ENCODE data around the gene B4GAT1. TPM values are rescaled to one million over a fixed set of nuclear protein-coding genes. Genes with fewer than 3 reads are reported as not detected.

The B4GAT1 gene
- total and polyA plus RNA-seq, 2 of the 4 experiments (the other 2 are of a cell fraction) = 10.6 to 18.4 TPM

DNA sequence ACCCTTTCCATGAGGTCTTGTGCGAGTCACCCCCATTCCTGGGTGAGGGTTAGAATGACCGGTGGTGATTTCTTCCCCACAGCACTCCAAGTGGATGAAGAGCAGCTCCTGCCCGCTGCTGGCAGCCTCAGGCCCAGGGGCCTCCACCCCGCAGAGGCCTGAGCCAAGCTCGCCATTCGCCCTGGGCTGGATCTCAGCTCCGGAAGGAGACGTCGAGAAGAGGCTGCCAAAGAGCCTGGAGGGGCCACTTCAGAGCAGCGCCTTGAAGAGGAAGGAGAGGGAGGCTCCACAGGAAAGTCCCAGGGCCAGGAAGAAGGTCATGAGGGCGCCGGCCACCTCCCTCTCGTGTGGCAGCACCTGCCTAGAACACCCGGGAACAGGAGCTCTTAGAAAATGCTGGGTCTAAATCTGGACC lies 15.8 kb upstream of the B4GAT1 start:
- Histone ChIP-seq H3K4ac (ENCODE audit: low read depth, low read length) (no peak overlapping the region), H3K27ac (ENCODE audit: insufficient read depth, low read length) (no peak overlapping the region), H3K9me1 (ENCODE audit: insufficient read depth, low read length) (no peaks in the 10 kb centered on the region), H4K8ac (ENCODE audit: low read depth in 2 of 2, low read length in 2 of 2) (no peak overlapping the region), H2BK120ac (ENCODE audit: low read depth, low read length) (no peak overlapping the region), H3K9me3 (ENCODE audit: control insufficient read depth, insufficient read depth, low read length) (no peaks in the 10 kb centered on the region), H3K4me3 (ENCODE audit: insufficient read depth, low read depth, low read length) (no peak overlapping the region), H4K5ac (ENCODE audit: low read depth, low read length) (no peak overlapping the region), H3K18ac (ENCODE audit: low read depth, low read length) (no peak overlapping the region), H3K4me1 (ENCODE audit: control insufficient read depth, insufficient read depth, low read length) (no peaks in the 10 kb centered on the region), H4K91ac (ENCODE audit: insufficient read depth, low read depth, low read length) (no peak overlapping the region), H3K9ac (ENCODE audit: low read depth, low read length) (no peak overlapping the region), H3K14ac (replicated peaks; ENCODE audit: low read depth, low read length) (no peak overlapping the region), H2BK5ac (ENCODE audit: low read depth, low read length, poor library complexity, severe bottlenecking) (no peak overlapping the region), H2AFZ (replicated peaks; ENCODE audit: low read length, poor library complexity) (no peak overlapping the region), H2BK15ac (ENCODE audit: low read depth, low read length) (no peak overlapping the region), H3K23ac (ENCODE audit: low read depth, low read length) (no peak overlapping the region), H2AK9ac (replicated peaks; ENCODE audit: low read depth, low read length, poor library complexity) (no peak overlapping the region), H3K4me2 (ENCODE audit: low read depth, low read length) (no peak overlapping the region), H3K27me3 (ENCODE audit: control insufficient read depth, insufficient read depth, low read length) (peaks cover 2% of the 10 kb centered on the region; the same call in 1 of the 2 replicates), H3K79me1 (ENCODE audit: low read depth in 1 of 2, low read length in 2 of 2) (no peaks in the 10 kb centered on the region), H4K20me1 (ENCODE audit: insufficient read depth, low read length) (no peaks in the 10 kb centered on the region), H2AK5ac (ENCODE audit: low read depth, low read length) (no peak overlapping the region), H2BK20ac (ENCODE audit: low read depth, low read length) (no peak overlapping the region), H3K36me3 (ENCODE audit: control insufficient read depth, insufficient read depth, low read length) (no peaks in the 10 kb centered on the region), H3K56ac (ENCODE audit: extremely low read depth, insufficient read depth, low read length) (no peak overlapping the region)
- no CpG with 5 or more reads among the region's 14 CpGs for WGBS, 2 experiments (ENCODE audit: extremely low coverage in 2 of 2, insufficient read length in 1 of 2)
- BruUV-seq (replicated peaks) = no TSS peak
- dilution Hi-C loops (cut with HindIII; ENCODE audit: low sequenced_read_pairs, unreplicated experiment) = no loop called here
- intact Hi-C loops (cut with micrococcal nuclease) = no loop called here
- ChIA-PET POLR2A (ENCODE audit: unreplicated experiment) (no interaction called here), CTCF (interaction anchor here (0.6 to 1.2 kb wide), 6 partner anchors 15 to 570 kb away, joined by 3 to 7 read pairs (median 5); no protein-coding TSS in a partner anchor)
- no peak for TF ChIP-seq BHLHE40 (IDR thresholded peaks at IDR 0.05; ENCODE audit: low read depth, low read length)
- no peak for TF ChIP-seq MXI1 (IDR thresholded peaks at IDR 0.05; ENCODE audit: borderline replicate concordance, low read depth, low read length)
- no peak for TF ChIP-seq FOS (IDR thresholded peaks at IDR 0.05; ENCODE audit: low read depth, low read length)
- TF ChIP-seq ELK1 (IDR thresholded peaks at IDR 0.05; ENCODE audit: borderline replicate concordance, low read depth, low read length) = no peak
- no peak for TF ChIP-seq RAD21 (IDR thresholded peaks at IDR 0.05; ENCODE audit: low read length)
- TF ChIP-seq RCOR1 (IDR thresholded peaks at IDR 0.05; ENCODE audit: insufficient replicate concordance, low read length) = no peak
- TF ChIP-seq MAFK (IDR thresholded peaks at IDR 0.05; ENCODE audit: low read depth, low read length) = no peak
- TF ChIP-seq, protein P1, sequence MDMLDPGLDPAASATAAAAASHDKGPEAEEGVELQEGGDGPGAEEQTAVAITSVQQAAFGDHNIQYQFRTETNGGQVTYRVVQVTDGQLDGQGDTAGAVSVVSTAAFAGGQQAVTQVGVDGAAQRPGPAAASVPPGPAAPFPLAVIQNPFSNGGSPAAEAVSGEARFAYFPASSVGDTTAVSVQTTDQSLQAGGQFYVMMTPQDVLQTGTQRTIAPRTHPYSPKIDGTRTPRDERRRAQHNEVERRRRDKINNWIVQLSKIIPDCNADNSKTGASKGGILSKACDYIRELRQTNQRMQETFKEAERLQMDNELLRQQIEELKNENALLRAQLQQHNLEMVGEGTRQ (IDR thresholded peaks at IDR 0.05; ENCODE audit: low read depth, low read length) = no peak
- no peak for ATAC-seq (ENCODE audit: low read depth)
- in situ Hi-C loops (cut with MboI; ENCODE audit: low sequenced_read_pairs) = no loop called here
- DNase-seq = no peak
